Measurements from ENCODE around the gene CHDH.

Gene CHDH

GRCh38 chr3:53850895-53851294 lies 4.7 kb upstream of the CHDH start:
- DNase-seq: peak; percentile 31

GRCh38 chr3:53849916-53850315 lies 3.7 kb upstream of the CHDH start:
- DNase-seq: no peak

- no peak for DNase-seq
These were observed 584 bp upstream of the CHDH start for GRCh38 chr3:53846851-53847155.

- no peak for DNase-seq
These were observed 412 bp downstream of the CHDH start for GRCh38 chr3:53845881-53846133.

GRCh38 chr3:53845103-53845880 lies 927 bp downstream of the CHDH start:
- DNase-seq: peak; percentile 24

GRCh38 chr3:53844262-53845102 lies 1.7 kb downstream of the CHDH start:
- DNase-seq: no peak

GRCh38 chr3:53843195-53844177 lies 2.7 kb downstream of the CHDH start:
- DNase-seq: no peak

- DNase-seq: no peak
These were observed 3.6 kb downstream of the CHDH start for GRCh38 chr3:53842436-53843194.

GRCh38 chr3:53841296-53841695 lies 4.9 kb downstream of the CHDH start:
- DNase-seq: no peak

- DNase-seq: no peak
These were observed 8.9 kb downstream of the CHDH start for GRCh38 chr3:53837331-53837730.

- DNase-seq: no peak
These were observed 9.9 kb downstream of the CHDH start for GRCh38 chr3:53836084-53836872.

- no peak for DNase-seq
These were observed 11.0 kb downstream of the CHDH start for GRCh38 chr3:53835257-53835656.

GRCh38 chr3:53834429-53835095 lies 11.7 kb downstream of the CHDH start:
- DNase-seq: no peak

GRCh38 chr3:53833700-53834099 lies 12.5 kb downstream of the CHDH start:
- DNase-seq: no peak

GRCh38 chr3:53833053-53833645 lies 13.1 kb downstream of the CHDH start:
- no peak for DNase-seq

- no peak for DNase-seq
These were observed 15.3 kb downstream of the CHDH start for GRCh38 chr3:53830944-53831343.

- no peak for DNase-seq
These were observed 16.6 kb downstream of the CHDH start for GRCh38 chr3:53829605-53830004.

- no peak for DNase-seq
These were observed 17.6 kb downstream of the CHDH start for GRCh38 chr3:53828581-53828980.

GRCh38 chr3:53826048-53826447 lies 20.2 kb downstream of the CHDH start:
- no peak for DNase-seq

GRCh38 chr3:53824795-53825194 lies 21.4 kb downstream of the CHDH start:
- no peak for DNase-seq
